Esophagus muscularis mucosa (tissue), 4 donors: ENCODE results near the gene ZNF398.

Experiments used
- CTCF ChIP-seq, 3 experiments: fragments of 200-600 bp in 2 of 3; fragments of 450-650 bp in 1 of 3; sonication (generic) in 2 of 3; IDR thresholded peaks; one replicate each; pipeline ENCODE4 v1.5.1; 2017 to 2019; ENCODE audit warnings: antibody characterized with exemption in 3 of 3, mild to moderate bottlenecking in 2 of 3, moderate library complexity in 1 of 3
- EP300 ChIP-seq: sonication (generic); formaldehyde crosslinking; IDR thresholded peaks from one replicate; pipeline ENCODE4 v1.6.1; 2017; ENCODE audit warnings: antibody characterized with exemption
- POLR2A ChIP-seq: fragments of 450-650 bp; IDR thresholded peaks from one replicate; pipeline ENCODE4 v1.6.1; 2017; ENCODE audit warnings: antibody characterized with exemption, moderate library complexity, mild to moderate bottlenecking, low read depth
- POLR2AphosphoS5 ChIP-seq, 2 donors: sonication (generic); formaldehyde crosslinking; IDR thresholded peaks; one replicate each; pipeline ENCODE4 v1.6.1; 2017; ENCODE audit warnings: antibody characterized with exemption in 2 of 2

- TF ChIP-seq CTCF (IDR thresholded peaks at IDR 0.05) = no peak
- TF ChIP-seq POLR2AphosphoS5 (IDR thresholded peaks at IDR 0.05) = no peak
- no peak for TF ChIP-seq EP300
- no peak for TF ChIP-seq POLR2A
Measured at GRCh38 chr7:149198161-149198816, 51.0 kb downstream of the ZNF398 start.
